Neural progenitor cell (in vitro differentiated cells): ENCODE results near the gene GNAI3. TPM values are rescaled to one million over a fixed set of nuclear protein-coding genes. Genes with fewer than 3 reads are reported as not detected.

Experiments used
- DNase-seq: peaks from one replicate; pipeline ENCODE4 v3.0.0-alpha.2; 2016; ENCODE audit warnings: low spot score
- H2AFZ ChIP-seq: fragments of 200-600 bp; sonication (generic); replicated peaks from 2 replicates; pipeline ENCODE4 v1.6.1; 2016; ENCODE audit warnings: antibody characterized with exemption
- H3F3A ChIP-seq: fragments of 200-600 bp; sonication (generic); 2 replicates; pipeline ENCODE4 v1.6.1; 2016; ENCODE audit warnings: antibody characterized with exemption, low read depth
- H3K27ac ChIP-seq: fragments of 200-600 bp; sonication (generic); 2 replicates; pipeline ENCODE4 v1.5.1; 2016; ENCODE audit warnings: mild to moderate bottlenecking
- H3K27me3 ChIP-seq: fragments of 200-600 bp; sonication (generic); 2 replicates; pipeline ENCODE4 v1.6.1; 2016; ENCODE audit warnings: mild to moderate bottlenecking, moderate library complexity
- H3K36me3 ChIP-seq: fragments of 200-600 bp; sonication (generic); 2 replicates; pipeline ENCODE4 v1.5.1; 2016
- H3K4me1 ChIP-seq: fragments of 200-600 bp; sonication (generic); 2 replicates; pipeline ENCODE4 v1.6.1; 2016; ENCODE audit warnings: mixed run types
- H3K4me2 ChIP-seq: fragments of 200-600 bp; sonication (generic); 2 replicates; pipeline ENCODE4 v1.6.1; 2016
- H3K4me3 ChIP-seq: fragments of 200-600 bp; sonication (generic); 2 replicates; pipeline ENCODE4 v1.5.1; 2016
- H3K79me2 ChIP-seq: fragments of 200-600 bp; sonication (generic); 2 replicates; pipeline ENCODE4 v1.6.1; 2016; ENCODE audit warnings: low read depth
- H3K9ac ChIP-seq: fragments of 200-600 bp; sonication (generic); 2 replicates; pipeline ENCODE4 v1.6.1; 2016
- H3K9me3 ChIP-seq: fragments of 200-600 bp; sonication (generic); 2 replicates; pipeline ENCODE4 v1.5.1; 2016; ENCODE audit warnings: low read depth
- H4K20me1 ChIP-seq: fragments of 200-600 bp; sonication (generic); 2 replicates; pipeline ENCODE4 v1.6.1; 2016; ENCODE audit warnings: low read depth
- H3K27ac Mint-ChIP-seq: 3 replicates; pipeline ENCODE4 v1.8.0; 2021; ENCODE audit warnings: mixed read lengths
- H3K27me3 Mint-ChIP-seq: 2 replicates; pipeline ENCODE4 v1.8.0; 2022; ENCODE audit warnings: low read depth, mild to moderate bottlenecking, inconsistent platforms, moderate library complexity, mixed read lengths; ENCODE audit not compliant: insufficient read depth
- H3K36me3 Mint-ChIP-seq: 3 replicates; pipeline ENCODE4 v1.8.0; 2021; ENCODE audit warnings: mixed read lengths
- H3K4me1 Mint-ChIP-seq: 3 replicates; pipeline ENCODE4 v1.8.0; 2021; ENCODE audit warnings: mixed read lengths
- H3K4me3 Mint-ChIP-seq: 3 replicates; pipeline ENCODE4 v1.8.0; 2021; ENCODE audit warnings: mild to moderate bottlenecking, moderate library complexity, mixed read lengths
- H3K9me3 Mint-ChIP-seq: 3 replicates; pipeline ENCODE4 v1.8.0; 2020; ENCODE audit warnings: mixed read lengths
- CTCF ChIP-seq: fragments of 200-600 bp; sonication (generic); IDR thresholded peaks from 2 replicates; pipeline ENCODE4 v1.5.1; 2017; ENCODE audit warnings: antibody characterized with exemption, mild to moderate bottlenecking
- EZH2 ChIP-seq: fragments of 200-600 bp; sonication (generic); IDR thresholded peaks from 2 replicates; pipeline ENCODE4 v1.6.1; 2017; ENCODE audit warnings: antibody characterized with exemption, mild to moderate bottlenecking, moderate library complexity
- EZH2phosphoT487 ChIP-seq: fragments of 200-600 bp; sonication (generic); IDR thresholded peaks from 2 replicates; pipeline ENCODE4 v1.6.1; 2017; ENCODE audit warnings: antibody characterized with exemption
- total RNA-seq: library from RNA; depleted of rRNA; stranded (reverse); fragments of >200 nt; gene quantifications from 2 replicates; pipeline ENCODE4 v1.2.3, GENCODE V29; 2015; ENCODE audit warnings: low replicate concordance

The GNAI3 gene
- total RNA-seq, 1 donor from 2014 or later = 15.4 TPM

- Histone ChIP-seq H3K4me1 (peaks cover 15% of the 10 kb centered on the region), H3K9me3 (no peaks in the 10 kb centered on the region), H3K9ac (no peak overlapping the region), H3K79me2 (no peaks in the 10 kb centered on the region), H3K27ac (no peak overlapping the region), H3K36me3 (no peaks in the 10 kb centered on the region), H3K4me3 (no peak overlapping the region), H2AFZ (no peak overlapping the region), H3K4me2 (no peak overlapping the region), H3F3A (peaks cover 23% of the 10 kb centered on the region), H4K20me1 (peaks cover 7% of the 10 kb centered on the region), H3K27me3 (no peaks in the 10 kb centered on the region)
- Mint-ChIP-seq H3K27me3 (peaks cover 2% of the 10 kb centered on the region), H3K36me3 (peaks cover 5% of the 10 kb centered on the region), H3K4me3 (no peak overlapping the region), H3K9me3 (no peaks in the 10 kb centered on the region), H3K27ac (no peak overlapping the region), H3K4me1 (peaks cover 55% of the 10 kb centered on the region)
- DNase-seq = no peak
- TF ChIP-seq EZH2 (no peak), EZH2phosphoT487 (no peak)
Measured at GRCh38 chr1:109500941-109501381, 47.5 kb upstream of the GNAI3 start.

- no peaks in the 10 kb centered on the region for H3K36me3 ChIP-seq
- H3K4me1 Mint-ChIP-seq = peaks cover 55% of the 10 kb centered on the region
- peaks cover 23% of the 10 kb centered on the region for H3F3A ChIP-seq
- H3K27me3 Mint-ChIP-seq = no peaks in the 10 kb centered on the region
- H3K9me3 ChIP-seq = no peaks in the 10 kb centered on the region
- no peaks in the 10 kb centered on the region for H3K9me3 Mint-ChIP-seq
- peak overlapping the region; percentile 15 for H3K27ac Mint-ChIP-seq
- peaks cover 15% of the 10 kb centered on the region for H3K4me1 ChIP-seq
- H3K4me3 ChIP-seq = no peak overlapping the region
- no peaks in the 10 kb centered on the region for H3K36me3 Mint-ChIP-seq
- H3K9ac ChIP-seq = no peak overlapping the region
- peaks cover 7% of the 10 kb centered on the region for H4K20me1 ChIP-seq
- DNase-seq = no peak
- H3K4me2 ChIP-seq = no peak overlapping the region
- no peak overlapping the region for H2AFZ ChIP-seq
- no peak overlapping the region for H3K27ac ChIP-seq
- TF ChIP-seq EZH2phosphoT487 (no peak), CTCF (no peak), EZH2 (no peak)
- H3K79me2 ChIP-seq = no peaks in the 10 kb centered on the region
- no peaks in the 10 kb centered on the region for H3K27me3 ChIP-seq
- H3K4me3 Mint-ChIP-seq = peak overlapping the region; percentile 52
Measured at GRCh38 chr1:109501644-109502363, 46.6 kb upstream of the GNAI3 start.

- Mint-ChIP-seq H3K9me3 (no peaks in the 10 kb centered on the region), H3K4me1 (peaks cover 54% of the 10 kb centered on the region), H3K27me3 (no peaks in the 10 kb centered on the region), H3K27ac (no peak overlapping the region), H3K36me3 (no peaks in the 10 kb centered on the region), H3K4me3 (no peak overlapping the region)
- TF ChIP-seq CTCF (no peak), EZH2phosphoT487 (no peak), EZH2 (no peak)
- H3K9me3 ChIP-seq = no peaks in the 10 kb centered on the region
- H3K4me3 ChIP-seq = no peak overlapping the region
- H3K36me3 ChIP-seq = no peaks in the 10 kb centered on the region
- no peak overlapping the region for H2AFZ ChIP-seq
- peaks cover 7% of the 10 kb centered on the region for H4K20me1 ChIP-seq
- H3F3A ChIP-seq = peaks cover 22% of the 10 kb centered on the region
- H3K9ac ChIP-seq = no peak overlapping the region
- no peak overlapping the region for H3K27ac ChIP-seq
- no peaks in the 10 kb centered on the region for H3K79me2 ChIP-seq
- H3K27me3 ChIP-seq = no peaks in the 10 kb centered on the region
- no peak for DNase-seq
- H3K4me1 ChIP-seq = peaks cover 13% of the 10 kb centered on the region
- no peak overlapping the region for H3K4me2 ChIP-seq
Measured at GRCh38 chr1:109502364-109502851, 46.0 kb upstream of the GNAI3 start.

GRCh38 chr1:109503935-109504334 is 44.5 kb upstream of the GNAI3 start:
- Mint-ChIP-seq H3K27me3 (no peaks in the 10 kb centered on the region), H3K4me1 (peaks cover 51% of the 10 kb centered on the region), H3K9me3 (no peaks in the 10 kb centered on the region), H3K27ac (no peak overlapping the region), H3K4me3 (no peak overlapping the region), H3K36me3 (no peaks in the 10 kb centered on the region)
- peaks cover 4% of the 10 kb centered on the region for H4K20me1 ChIP-seq
- H3F3A ChIP-seq = peaks cover 7% of the 10 kb centered on the region
- no peaks in the 10 kb centered on the region for H3K9me3 ChIP-seq
- H3K9ac ChIP-seq = no peak overlapping the region
- no peaks in the 10 kb centered on the region for H3K4me1 ChIP-seq
- DNase-seq = no peak
- no peaks in the 10 kb centered on the region for H3K36me3 ChIP-seq
- no peak overlapping the region for H3K4me2 ChIP-seq
- peaks cover 4% of the 10 kb centered on the region for H3K27me3 ChIP-seq
- no peaks in the 10 kb centered on the region for H3K79me2 ChIP-seq
- TF ChIP-seq CTCF (no peak), EZH2 (no peak), EZH2phosphoT487 (no peak)
- H3K4me3 ChIP-seq = no peak overlapping the region
- no peak overlapping the region for H2AFZ ChIP-seq
- no peak overlapping the region for H3K27ac ChIP-seq
